ENCODE measurements around the gene EI24. TPM values are rescaled to one million over a fixed set of nuclear protein-coding genes. Genes with fewer than 3 reads are reported as not detected.
"Not testable (repeated sequence)": the region's sequence is repeated elsewhere in the genome, so short reads cannot be mapped to it uniquely, and the experiment has no call there.

EI24 gene
- total RNA-seq, 1 experiment from 2014 or later: 151 TPM

DNA sequence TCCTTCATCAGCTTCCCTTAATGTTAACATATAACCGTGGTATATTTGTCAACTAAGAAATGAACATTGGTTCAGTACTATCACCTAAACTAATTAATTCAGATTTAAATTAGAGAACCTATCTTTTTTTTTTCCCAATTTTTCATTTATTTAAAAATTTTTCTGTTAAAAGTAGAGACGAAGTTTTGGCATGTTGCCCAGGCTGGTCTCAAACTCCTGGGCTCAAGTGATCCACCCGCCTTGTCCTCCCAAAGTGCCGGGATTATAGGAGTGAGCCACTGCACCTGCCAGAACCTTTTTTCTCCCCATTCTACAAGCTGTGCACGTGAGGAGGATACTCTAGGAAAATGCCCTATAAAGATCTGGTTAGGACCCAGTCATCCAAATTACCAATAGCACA is 3.6 kb downstream of the EI24 start:
- H3K56ac ChIP-seq (ENCODE audit: insufficient read length, low read depth, low read length): no peak overlapping the region
- H3K79me1 ChIP-seq (ENCODE audit: insufficient read depth, low read depth, low read length, poor library complexity, severe bottlenecking): peaks cover 4% of the 10 kb centered on the region
- Mint-ChIP-seq H3K9me3 (no peaks in the 10 kb centered on the region), H3K27ac (no peak overlapping the region), H3K27me3 (ENCODE audit: low read depth) (no peaks in the 10 kb centered on the region), H3K36me3 (ENCODE audit: insufficient read depth in 1 of 3, low read depth in 3 of 3) (peaks cover 26 to 52% (median 43%) of the 10 kb centered on the region in 3 experiments; a peak in 6 of 7 replicates), H3K4me3 (no peak overlapping the region), H3K4me1 (peaks cover 13% of the 10 kb centered on the region in 2 experiments)
- no peak overlapping the region for H3T11ph ChIP-seq (ENCODE audit: low read length)
- H3K9me3 ChIP-seq (ENCODE audit: control insufficient read depth, low read depth, low read length): no peaks in the 10 kb centered on the region
- no peak overlapping the region for H2AFZ ChIP-seq (ENCODE audit: low read length)
- no peak overlapping the region for H4K8ac ChIP-seq (replicated peaks; ENCODE audit: insufficient read length, low read depth, low read length)
- H3K4me1 ChIP-seq (ENCODE audit: insufficient read depth, low read length): no peaks in the 10 kb centered on the region
- no peak overlapping the region for H3K9ac ChIP-seq (ENCODE audit: extremely low read depth, insufficient read length, low read length)
- no peak overlapping the region for H2AK5ac ChIP-seq (ENCODE audit: insufficient read length, low read length)
- H4K20me1 ChIP-seq (ENCODE audit: control insufficient read depth, insufficient read depth, insufficient read length): no peaks in the 10 kb centered on the region
- H3K27me3 ChIP-seq (ENCODE audit: insufficient read depth, low read length): no peaks in the 10 kb centered on the region
- no peak overlapping the region for H3K4ac ChIP-seq (ENCODE audit: low read depth, low read length)
- H2BK15ac ChIP-seq (ENCODE audit: low read depth, low read length): no peak overlapping the region
- H3K4me2 ChIP-seq (ENCODE audit: insufficient read depth, insufficient read length, low read length): no peak overlapping the region
- H2BK20ac ChIP-seq (ENCODE audit: low read depth, low read length, poor library complexity, severe bottlenecking): no peak overlapping the region
- H2BK120ac ChIP-seq (ENCODE audit: low read depth, low read length, poor library complexity, severe bottlenecking): no peak overlapping the region
- H4K91ac ChIP-seq (ENCODE audit: insufficient read length, low read depth, low read length): no peak overlapping the region
- H3K23ac ChIP-seq (ENCODE audit: insufficient read length, low read depth, low read length): no peak overlapping the region
- no peak overlapping the region for H3K18ac ChIP-seq (ENCODE audit: insufficient read length, low read depth, low read length)
- DNase-seq: no peak
- TF ChIP-seq, protein P1, sequence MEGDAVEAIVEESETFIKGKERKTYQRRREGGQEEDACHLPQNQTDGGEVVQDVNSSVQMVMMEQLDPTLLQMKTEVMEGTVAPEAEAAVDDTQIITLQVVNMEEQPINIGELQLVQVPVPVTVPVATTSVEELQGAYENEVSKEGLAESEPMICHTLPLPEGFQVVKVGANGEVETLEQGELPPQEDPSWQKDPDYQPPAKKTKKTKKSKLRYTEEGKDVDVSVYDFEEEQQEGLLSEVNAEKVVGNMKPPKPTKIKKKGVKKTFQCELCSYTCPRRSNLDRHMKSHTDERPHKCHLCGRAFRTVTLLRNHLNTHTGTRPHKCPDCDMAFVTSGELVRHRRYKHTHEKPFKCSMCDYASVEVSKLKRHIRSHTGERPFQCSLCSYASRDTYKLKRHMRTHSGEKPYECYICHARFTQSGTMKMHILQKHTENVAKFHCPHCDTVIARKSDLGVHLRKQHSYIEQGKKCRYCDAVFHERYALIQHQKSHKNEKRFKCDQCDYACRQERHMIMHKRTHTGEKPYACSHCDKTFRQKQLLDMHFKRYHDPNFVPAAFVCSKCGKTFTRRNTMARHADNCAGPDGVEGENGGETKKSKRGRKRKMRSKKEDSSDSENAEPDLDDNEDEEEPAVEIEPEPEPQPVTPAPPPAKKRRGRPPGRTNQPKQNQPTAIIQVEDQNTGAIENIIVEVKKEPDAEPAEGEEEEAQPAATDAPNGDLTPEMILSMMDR (conservative IDR thresholded peaks at IDR 0.05): no peak
- no peaks in the 10 kb centered on the region; the same call in 1 of the 2 replicates for H3K79me2 ChIP-seq (ENCODE audit: insufficient read depth, low read length)
- no peak overlapping the region for H3K27ac ChIP-seq (ENCODE audit: insufficient read length, low read depth, low read length)
- WGBS (ENCODE audit: extremely low coverage, insufficient read length, low lambda C conversion rate): no CpG with 5 or more reads among the region's 5 CpGs
- H3K23me2 ChIP-seq (ENCODE audit: insufficient read length, low read depth, low read length, poor library complexity, severe bottlenecking): no peaks in the 10 kb centered on the region
- no peak overlapping the region for H2BK12ac ChIP-seq (ENCODE audit: insufficient read length, low read depth, low read length)
- no peak overlapping the region for H2BK5ac ChIP-seq (ENCODE audit: insufficient read length, low read length)
- H4K5ac ChIP-seq (ENCODE audit: insufficient read length, low read depth, low read length): no peak overlapping the region
- no peak overlapping the region for H3K14ac ChIP-seq (ENCODE audit: insufficient read depth, low read length)

DNA sequence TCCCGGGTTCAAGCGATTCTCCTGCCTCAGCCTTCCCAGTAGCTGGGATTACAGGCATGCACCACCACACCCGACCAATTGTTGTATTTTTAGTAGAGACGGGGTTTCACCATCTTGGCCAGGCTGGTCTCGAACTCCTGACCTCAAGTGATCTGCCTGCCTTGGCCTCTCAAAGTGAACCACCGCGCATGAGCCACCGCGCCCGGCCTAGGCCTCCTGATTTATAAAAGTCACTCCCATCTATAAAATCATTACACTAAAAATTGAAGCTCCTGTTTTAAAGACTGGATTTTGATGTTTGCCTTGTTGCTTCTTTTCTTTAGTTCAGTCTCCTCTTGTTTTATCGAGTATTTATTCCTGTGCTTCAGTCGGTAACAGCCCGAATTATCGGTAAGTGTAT is 7.9 kb downstream of the EI24 start:
- H3K23ac ChIP-seq (ENCODE audit: insufficient read length, low read depth, low read length); H3K27ac Mint-ChIP-seq; H2AK5ac ChIP-seq (ENCODE audit: insufficient read length, low read length); H3K9me3 ChIP-seq (ENCODE audit: control insufficient read depth, low read depth, low read length); H3K9ac ChIP-seq (ENCODE audit: extremely low read depth, insufficient read length, low read length); H2BK120ac ChIP-seq (ENCODE audit: low read depth, low read length, poor library complexity, severe bottlenecking); H3K56ac ChIP-seq (ENCODE audit: insufficient read length, low read depth, low read length); H3K4me1 Mint-ChIP-seq; H2AFZ ChIP-seq (ENCODE audit: low read length); H3K9me3 Mint-ChIP-seq; H3K4ac ChIP-seq (ENCODE audit: low read depth, low read length); H2BK12ac ChIP-seq (ENCODE audit: insufficient read length, low read depth, low read length); H3K4me1 ChIP-seq (ENCODE audit: insufficient read depth, low read length); H4K20me1 ChIP-seq (ENCODE audit: control insufficient read depth, insufficient read depth, insufficient read length); H3T11ph ChIP-seq (ENCODE audit: low read length); H3K18ac ChIP-seq (ENCODE audit: insufficient read length, low read depth, low read length); DNase-seq; H2BK5ac ChIP-seq (ENCODE audit: insufficient read length, low read length); H2BK15ac ChIP-seq (ENCODE audit: low read depth, low read length); H3K23me2 ChIP-seq (ENCODE audit: insufficient read length, low read depth, low read length, poor library complexity, severe bottlenecking); H3K4me2 ChIP-seq (ENCODE audit: insufficient read depth, insufficient read length, low read length); H3K27ac ChIP-seq (ENCODE audit: insufficient read length, low read depth, low read length); H3K14ac ChIP-seq (ENCODE audit: insufficient read depth, low read length); H4K91ac ChIP-seq (ENCODE audit: insufficient read length, low read depth, low read length); H3K4me3 Mint-ChIP-seq; H3K27me3 Mint-ChIP-seq (ENCODE audit: low read depth); H3K79me1 ChIP-seq (ENCODE audit: insufficient read depth, low read depth, low read length, poor library complexity, severe bottlenecking); H4K8ac ChIP-seq (replicated peaks; ENCODE audit: insufficient read length, low read depth, low read length); H4K5ac ChIP-seq (ENCODE audit: insufficient read length, low read depth, low read length); H3K79me2 ChIP-seq (ENCODE audit: insufficient read depth, low read length); H2BK20ac ChIP-seq (ENCODE audit: low read depth, low read length, poor library complexity, severe bottlenecking); H3K27me3 ChIP-seq (ENCODE audit: insufficient read depth, low read length): not testable (repeated sequence)
- peaks cover 41 to 81% (median 76%) of the 10 kb centered on the region in 3 experiments; a peak in 6 of 7 replicates for H3K36me3 Mint-ChIP-seq (ENCODE audit: insufficient read depth in 1 of 3, low read depth in 3 of 3)
- WGBS (ENCODE audit: extremely low coverage, insufficient read length, low lambda C conversion rate): no CpG with 5 or more reads among the region's 14 CpGs

All from H9 (cell line).